GM12872 (cell line): ENCODE data around the gene ATXN1L.

Source experiments
- CTCF ChIP-seq: IDR thresholded peaks from 3 replicates; pipeline ENCODE4 v1.5.1; 2011; ENCODE audit warnings: low read depth, mild to moderate bottlenecking, low read length, moderate library complexity; ENCODE audit not compliant: insufficient read depth

ATXN1L gene

GRCh38 chr16:71848622-71849021 lies 2.8 kb downstream of the ATXN1L start:
- no peak for TF ChIP-seq CTCF

- no peak for TF ChIP-seq CTCF
Observed at GRCh38 chr16:71851746-71852145, 6.0 kb downstream of the ATXN1L start.

GRCh38 chr16:71852158-71852557 lies 6.4 kb downstream of the ATXN1L start:
- TF ChIP-seq CTCF = no peak

- no peak for TF ChIP-seq CTCF
Observed at GRCh38 chr16:71852561-71852960, 6.8 kb downstream of the ATXN1L start.

- TF ChIP-seq CTCF = no peak
Observed at GRCh38 chr16:71853413-71853812, 7.6 kb downstream of the ATXN1L start.

GRCh38 chr16:71854369-71854948 lies 8.7 kb downstream of the ATXN1L start:
- no peak for TF ChIP-seq CTCF

- no peak for TF ChIP-seq CTCF
Observed at GRCh38 chr16:71855937-71856662, 10.3 kb downstream of the ATXN1L start.
